Endodermal cell (in vitro differentiated cells): Measurements from ENCODE around the gene ZNF217. TPM values are rescaled to one million over a fixed set of nuclear protein-coding genes. Genes with fewer than 3 reads are reported as not detected.

Source experiments
- DNase-seq: peaks from one replicate; pipeline ENCODE4 v3.0.0-alpha.2; 2017
- H3K27ac ChIP-seq: 2 replicates; pipeline ENCODE4 v1.5.1; 2013; ENCODE audit warnings: mild to moderate bottlenecking, low read depth, low read length, moderate library complexity
- H3K27me3 ChIP-seq: 2 replicates; pipeline ENCODE4 v1.6.1; 2013; ENCODE audit warnings: mild to moderate bottlenecking, low read length, moderate library complexity; ENCODE audit not compliant: insufficient read depth, control insufficient read depth, poor library complexity, severe bottlenecking
- H3K36me3 ChIP-seq: 2 replicates; pipeline ENCODE4 v1.7.0; 2013; ENCODE audit warnings: mild to moderate bottlenecking, low read length, moderate library complexity; ENCODE audit not compliant: control insufficient read depth, insufficient read depth
- H3K4me1 ChIP-seq: one replicate; pipeline ENCODE4 v1.7.0; 2013; ENCODE audit warnings: low read length; ENCODE audit not compliant: control insufficient read depth, insufficient read depth
- H3K4me3 ChIP-seq: 2 replicates; pipeline ENCODE4 v1.5.1; 2013; ENCODE audit warnings: mild to moderate bottlenecking, low read length, moderate library complexity
- H3K9ac ChIP-seq: 2 replicates; pipeline ENCODE4 v1.6.1; 2013; ENCODE audit warnings: mild to moderate bottlenecking, low read length, moderate library complexity; ENCODE audit not compliant: poor library complexity, severe bottlenecking; ENCODE audit errors: extremely low read depth
- H3K9me3 ChIP-seq: 2 replicates; pipeline ENCODE4 v1.6.1; 2013; ENCODE audit warnings: mild to moderate bottlenecking, low read length, moderate library complexity; ENCODE audit not compliant: control insufficient read depth
- H3K27ac Mint-ChIP-seq: 2 replicates; pipeline ENCODE4 v1.8.0; 2020; ENCODE audit warnings: mixed read lengths
- H3K27me3 Mint-ChIP-seq: 2 replicates; pipeline ENCODE4 v1.8.0; 2021; ENCODE audit warnings: mild to moderate bottlenecking, mixed read lengths; ENCODE audit not compliant: insufficient read depth
- H3K36me3 Mint-ChIP-seq: 2 replicates; pipeline ENCODE4 v1.8.0; 2020; ENCODE audit warnings: low read depth, mixed read lengths
- H3K4me1 Mint-ChIP-seq: 2 replicates; pipeline ENCODE4 v1.8.0; 2020; ENCODE audit warnings: mixed read lengths
- H3K4me3 Mint-ChIP-seq: 2 replicates; pipeline ENCODE4 v1.8.0; 2020; ENCODE audit warnings: mild to moderate bottlenecking, moderate library complexity, mixed read lengths
- H3K9me3 Mint-ChIP-seq: 2 replicates; pipeline ENCODE4 v1.8.0; 2020; ENCODE audit warnings: mild to moderate bottlenecking, mixed read lengths
- WGBS, 2 experiments: methylation state at CpG; one replicate each; pipeline versions ENCODE4 v1.1.5 to v1.1.7; 2013; ENCODE audit warnings: missing lambda C conversion rate in 2 of 2, mixed read lengths in 1 of 2; ENCODE audit not compliant: insufficient coverage in 1 of 2, insufficient read length in 1 of 2; 5-methylcytosine and 5-hydroxymethylcytosine counted together
- total RNA-seq, 2 donors: library from RNA; stranded (reverse); fragmentation: NEBNext Ultra II Directional in 1 of 2; extraction: Animal tissue kit (Norgen Biotek cat#: 25700) in 1 of 2; gene quantifications; 2 replicates in 1 of 2; 3 replicates in 1 of 2; pipeline ENCODE4 v1.2.1, GENCODE V29; 2021
- TF ChIP-seq, protein P1 (sequence below): fragments of 200-600 bp; sonication (generic); conservative IDR thresholded peaks from 2 replicates; pipeline ENCODE4 v1.5.0; 2021; ENCODE audit warnings: antibody characterized with exemption, mild to moderate bottlenecking

The ZNF217 gene
- total RNA-seq, 2 donors from 2014 or later: 100 to 123 TPM

DNA sequence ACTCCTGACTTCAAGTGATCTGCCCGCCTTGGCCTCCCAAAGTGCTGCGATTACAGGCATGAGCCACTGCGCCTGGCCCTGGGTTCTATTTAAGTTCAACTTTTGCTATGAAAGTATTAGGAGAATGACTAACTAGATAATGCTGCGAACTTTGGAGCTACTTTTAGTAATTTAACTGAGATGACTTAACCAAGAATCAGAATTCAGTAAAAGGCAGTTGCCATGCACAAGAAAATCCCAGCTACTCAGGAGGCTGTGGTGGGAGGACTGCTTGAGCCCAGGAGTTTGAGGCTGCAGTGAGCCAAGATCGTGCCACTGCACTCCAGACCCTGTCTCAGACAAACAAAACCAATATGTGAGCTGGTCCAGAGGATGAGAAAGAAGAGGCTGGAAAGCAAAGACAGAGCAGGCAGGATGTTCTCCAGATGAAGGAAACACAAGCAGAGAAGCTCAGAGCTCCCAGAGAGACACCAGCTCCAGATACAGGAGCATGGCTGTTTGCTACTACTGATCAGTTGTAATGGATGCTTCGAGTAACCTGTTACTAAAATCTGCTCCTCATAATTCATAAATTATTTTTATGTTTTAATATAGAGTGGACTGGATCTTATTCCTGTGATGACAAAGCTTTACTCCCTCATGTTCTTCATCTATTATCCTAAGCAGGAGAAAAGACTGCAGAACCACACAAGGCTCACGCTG, 23.9 kb downstream of the ZNF217 start:
- WGBS, 2 experiments: 97 to 98% methylated on average over 6 to 7 of the region's 7 CpGs
- Histone ChIP-seq H3K36me3 (peaks cover 98% of the 10 kb centered on the region), H3K9ac (no peak overlapping the region), H3K27me3 (no peaks in the 10 kb centered on the region), H3K9me3 (no peaks in the 10 kb centered on the region), H3K27ac (no peak overlapping the region), H3K4me1 (no peaks in the 10 kb centered on the region), H3K4me3 (no peak overlapping the region)
- H3K27me3 Mint-ChIP-seq: no peaks in the 10 kb centered on the region
- no peak overlapping the region for H3K4me3 Mint-ChIP-seq
- H3K4me1 Mint-ChIP-seq: no peaks in the 10 kb centered on the region
- H3K27ac Mint-ChIP-seq: no peak overlapping the region
- H3K9me3 Mint-ChIP-seq: no peaks in the 10 kb centered on the region
- no peak for DNase-seq
- TF ChIP-seq, protein P1, sequence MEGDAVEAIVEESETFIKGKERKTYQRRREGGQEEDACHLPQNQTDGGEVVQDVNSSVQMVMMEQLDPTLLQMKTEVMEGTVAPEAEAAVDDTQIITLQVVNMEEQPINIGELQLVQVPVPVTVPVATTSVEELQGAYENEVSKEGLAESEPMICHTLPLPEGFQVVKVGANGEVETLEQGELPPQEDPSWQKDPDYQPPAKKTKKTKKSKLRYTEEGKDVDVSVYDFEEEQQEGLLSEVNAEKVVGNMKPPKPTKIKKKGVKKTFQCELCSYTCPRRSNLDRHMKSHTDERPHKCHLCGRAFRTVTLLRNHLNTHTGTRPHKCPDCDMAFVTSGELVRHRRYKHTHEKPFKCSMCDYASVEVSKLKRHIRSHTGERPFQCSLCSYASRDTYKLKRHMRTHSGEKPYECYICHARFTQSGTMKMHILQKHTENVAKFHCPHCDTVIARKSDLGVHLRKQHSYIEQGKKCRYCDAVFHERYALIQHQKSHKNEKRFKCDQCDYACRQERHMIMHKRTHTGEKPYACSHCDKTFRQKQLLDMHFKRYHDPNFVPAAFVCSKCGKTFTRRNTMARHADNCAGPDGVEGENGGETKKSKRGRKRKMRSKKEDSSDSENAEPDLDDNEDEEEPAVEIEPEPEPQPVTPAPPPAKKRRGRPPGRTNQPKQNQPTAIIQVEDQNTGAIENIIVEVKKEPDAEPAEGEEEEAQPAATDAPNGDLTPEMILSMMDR: no peak
- peaks cover 95% of the 10 kb centered on the region for H3K36me3 Mint-ChIP-seq

DNA sequence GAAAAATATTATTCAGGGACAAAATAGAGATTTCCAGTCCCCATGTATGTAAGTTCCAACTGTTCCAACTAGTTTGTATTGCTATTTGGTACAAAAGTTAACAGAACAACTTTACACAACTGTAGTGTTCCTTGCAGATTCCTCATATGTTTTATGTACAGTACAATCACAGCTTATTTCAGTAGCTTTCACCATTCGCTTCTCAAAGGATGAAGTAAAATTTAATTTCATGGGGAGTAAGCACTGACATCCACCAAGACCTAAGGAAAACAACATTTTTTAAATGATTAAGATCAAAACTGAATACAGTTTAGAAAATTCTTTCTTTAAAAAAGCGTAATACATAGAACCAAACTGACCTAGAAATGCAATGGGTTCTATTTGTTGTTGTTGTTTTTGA, 24.6 kb downstream of the ZNF217 start:
- Histone ChIP-seq H3K9me3 (no peaks in the 10 kb centered on the region), H3K4me3 (no peak overlapping the region), H3K27me3 (no peaks in the 10 kb centered on the region), H3K9ac (no peak overlapping the region), H3K27ac (no peak overlapping the region), H3K4me1 (no peaks in the 10 kb centered on the region), H3K36me3 (peaks cover 98% of the 10 kb centered on the region)
- TF ChIP-seq, protein P1: no peak
- no peak overlapping the region for H3K27ac Mint-ChIP-seq
- no peaks in the 10 kb centered on the region for H3K4me1 Mint-ChIP-seq
- no peak overlapping the region for H3K4me3 Mint-ChIP-seq
- DNase-seq: no peak
- H3K9me3 Mint-ChIP-seq: no peaks in the 10 kb centered on the region
- WGBS, 2 experiments: 90% methylated on average over 2 of the region's 2 CpGs; no CpG with 5 or more reads in 1 of the 2 experiments
- H3K36me3 Mint-ChIP-seq: peaks cover 88% of the 10 kb centered on the region
- H3K27me3 Mint-ChIP-seq: no peaks in the 10 kb centered on the region

DNA sequence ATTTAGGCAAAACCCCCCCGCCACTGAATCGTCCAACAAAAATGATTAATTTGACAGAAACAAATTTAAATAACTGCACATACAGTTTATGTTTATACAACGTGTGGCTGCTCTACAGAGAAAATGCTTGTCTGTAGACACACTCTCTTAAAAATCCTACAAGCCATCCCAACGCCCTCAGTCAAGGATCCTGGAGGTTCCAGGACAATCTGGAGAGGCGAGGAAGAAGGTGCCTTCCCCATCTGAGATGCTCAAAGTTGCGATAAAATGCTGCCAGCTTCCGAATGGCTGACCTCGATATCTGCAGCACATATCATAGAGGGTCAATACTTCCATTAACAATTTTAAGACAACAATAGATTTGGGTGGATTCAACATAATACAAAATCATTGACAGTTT, 25.3 kb downstream of the ZNF217 start:
- peaks cover 4% of the 10 kb centered on the region for H3K4me1 Mint-ChIP-seq
- WGBS, 2 experiments: 97% methylated on average over 4 to 8 of the region's 8 CpGs
- Histone ChIP-seq H3K36me3 (peaks cover 96% of the 10 kb centered on the region), H3K4me1 (no peaks in the 10 kb centered on the region), H3K9ac (no peak overlapping the region), H3K27me3 (no peaks in the 10 kb centered on the region), H3K9me3 (no peaks in the 10 kb centered on the region), H3K27ac (no peak overlapping the region), H3K4me3 (no peak overlapping the region)
- TF ChIP-seq, protein P1: no peak
- H3K27me3 Mint-ChIP-seq: no peaks in the 10 kb centered on the region
- peak overlapping the region; percentile 48 for H3K27ac Mint-ChIP-seq
- no peak overlapping the region for H3K4me3 Mint-ChIP-seq
- no peaks in the 10 kb centered on the region for H3K9me3 Mint-ChIP-seq
- no peak for DNase-seq
- H3K36me3 Mint-ChIP-seq: peaks cover 86% of the 10 kb centered on the region
